Cardiac atrium fibroblast (primary cell): ENCODE measurements around the gene SHC1. TPM values are rescaled to one million over a fixed set of nuclear protein-coding genes. Genes with fewer than 3 reads are reported as not detected.

Experiments used
- total RNA-seq: library from RNA; depleted of rRNA; stranded (reverse); fragments of >200 nt; gene quantifications from 2 replicates; pipeline ENCODE4 v1.2.3, GENCODE V29; 2015

SHC1 gene
- 311 and 372 TPM in 2 replicates for total RNA-seq

GRCh38 chr1:154970631-154971340, at the start of gene SHC1:
TSS of gene SHC1 (minus strand) at chr1:154970747. CDS start at chr1:154970526, 221 bp downstream.

GRCh38 chr1:155002464-155003226, 32.1 kb upstream of the SHC1 start, which contains the start of gene ZBTB7B:
TSS of gene ZBTB7B (plus strand) at chr1:155002802. CDS start at chr1:155014661, 11,859 bp downstream.

GRCh38 chr1:154993572-154994268, 23.2 kb upstream of the SHC1 start, which contains the start of gene LENEP:
TSS of gene LENEP (plus strand) at chr1:154993586. CDS start at chr1:154993608, 22 bp downstream.

GRCh38 chr1:154982897-154983648, 12.5 kb upstream of the SHC1 start, which contains the start of gene FLAD1:
TSS of gene FLAD1 (plus strand) at chr1:154983344. CDS start at chr1:154983695, 351 bp downstream.

GRCh38 chr1:154974102-154974807, 3.7 kb upstream of the SHC1 start, which contains the start of gene CKS1B:
TSS of gene CKS1B (plus strand) at chr1:154974681. CDS start at chr1:154974746, 65 bp downstream.

GRCh38 chr1:154961207-154962155, 9.1 kb downstream of the SHC1 start, which contains the start of gene PYGO2:
TSS of gene PYGO2 (minus strand) at chr1:154961782. CDS start at chr1:154961576, 206 bp downstream.

GRCh38 chr1:154955718-154956543, 14.6 kb downstream of the SHC1 start, which contains the start of gene PBXIP1:
TSS of gene PBXIP1 (minus strand) at chr1:154956099. CDS start at chr1:154953721, 2,378 bp downstream.

GRCh38 chr1:154936555-154937084, 33.9 kb downstream of the SHC1 start, which contains the start of gene PMVK:
TSS of gene PMVK (minus strand) at chr1:154936719. CDS start at chr1:154936685, 34 bp downstream.

Other genes starting within 250 kb of the SHC1 start
- gene KCNN3, start 100.5 kb downstream of the SHC1 start, total RNA-seq, result under 0.01 and 0.16 TPM in 2 replicates
- gene PMVK, start 34.0 kb downstream of the SHC1 start, total RNA-seq, result 6.3 and 11.2 TPM in 2 replicates
- 56.7 and 64.0 TPM in 2 replicates for gene PBXIP1, start 14.6 kb downstream of the SHC1 start, total RNA-seq
- 7.8 and 10.7 TPM in 2 replicates for gene PYGO2, start 9.0 kb downstream of the SHC1 start, total RNA-seq
- 22.6 and 37.6 TPM in 2 replicates for gene CKS1B, start 3.9 kb upstream of the SHC1 start, total RNA-seq
- 19.6 and 24.9 TPM in 2 replicates for gene FLAD1, start 12.6 kb upstream of the SHC1 start, total RNA-seq
- not detected in 2 replicates for gene LENEP, start 22.8 kb upstream of the SHC1 start, total RNA-seq
- gene ZBTB7B, start 32.1 kb upstream of the SHC1 start, total RNA-seq, result 13.9 and 16.8 TPM in 2 replicates
- gene DCST2, start 63.0 kb upstream of the SHC1 start, total RNA-seq, result 0.18 TPM in 1 of 2 replicates, not detected in the other
- not detected in 2 replicates for gene DCST1, start 63.1 kb upstream of the SHC1 start, total RNA-seq
- gene ADAM15, start 80.6 kb upstream of the SHC1 start, total RNA-seq, result 125 and 162 TPM in 2 replicates
- gene EFNA4, start 93.0 kb upstream of the SHC1 start, total RNA-seq, result 5.8 and 8.5 TPM in 2 replicates
- gene EFNA3, start 108.1 kb upstream of the SHC1 start, total RNA-seq, result 0.90 and 2.8 TPM in 2 replicates
- 5.8 and 12.2 TPM in 2 replicates for gene EFNA1, start 157.1 kb upstream of the SHC1 start, total RNA-seq
- gene SLC50A1, start 165.1 kb upstream of the SHC1 start, total RNA-seq, result 36.6 and 43.5 TPM in 2 replicates
- gene DPM3, start 169.8 kb upstream of the SHC1 start, total RNA-seq, result 26.9 and 50.1 TPM in 2 replicates
- gene KRTCAP2, start 202.6 kb upstream of the SHC1 start, total RNA-seq, result 139 and 169 TPM in 2 replicates
- 0.97 and 1.1 TPM in 2 replicates for gene TRIM46, start 203.1 kb upstream of the SHC1 start, total RNA-seq
- 11.9 and 14.7 TPM in 2 replicates for gene THBS3, start 237.2 kb upstream of the SHC1 start, total RNA-seq
- gene MTX1, start 237.9 kb upstream of the SHC1 start, total RNA-seq, result 46.0 and 73.2 TPM in 2 replicates